Fibroblast of skin of abdomen (primary cell): ENCODE results near the gene CASKIN1.
"Not testable (repeated sequence)": the region's sequence is repeated elsewhere in the genome, so short reads cannot be mapped to it uniquely, and the experiment has no call there.

ENCODE experiments used
- DNase-seq: peaks from one replicate; pipeline ENCODE4 v3.0.0-alpha.2; 2013

The CASKIN1 gene

GRCh38 chr16:2155091-2155950 is 41.1 kb downstream of the CASKIN1 start, which contains the start of gene TRAF7:
Gene TRAF7 (plus strand): TSS chr16:2155782. CDS start chr16:2163921, 8,139 bp downstream.
- peak; percentile 100 for DNase-seq

GRCh38 chr16:2154533-2155090 is 41.8 kb downstream of the CASKIN1 start:
- no peak for DNase-seq

GRCh38 chr16:2152695-2153506 is 43.5 kb downstream of the CASKIN1 start:
- DNase-seq: no peak

- no peak for DNase-seq
Observed at GRCh38 chr16:2151188-2152091, 45.0 kb downstream of the CASKIN1 start.

- peak; percentile 33 for DNase-seq
Observed at GRCh38 chr16:2150418-2151187, 45.8 kb downstream of the CASKIN1 start.

- no peak for DNase-seq
Observed at GRCh38 chr16:2149630-2150417, 46.6 kb downstream of the CASKIN1 start.

GRCh38 chr16:2148714-2149629 is 47.4 kb downstream of the CASKIN1 start:
- DNase-seq: no peak

GRCh38 chr16:2147981-2148671 is 48.3 kb downstream of the CASKIN1 start, which contains the start of gene RAB26:
Gene RAB26 (plus strand): TSS chr16:2148625. CDS start chr16:2148784, 159 bp downstream.
- DNase-seq: peak; percentile 47

GRCh38 chr16:2147378-2147777 is 49.0 kb downstream of the CASKIN1 start:
- DNase-seq: no peak

- no peak for DNase-seq
Observed at GRCh38 chr16:2145843-2146242, 50.6 kb downstream of the CASKIN1 start.

GRCh38 chr16:2143878-2144485 is 52.4 kb downstream of the CASKIN1 start:
- no peak for DNase-seq

- no peak for DNase-seq
Observed at GRCh38 chr16:2142942-2143877, 53.2 kb downstream of the CASKIN1 start.

- peak; percentile 91 for DNase-seq
Observed at GRCh38 chr16:2135770-2136490, 60.5 kb downstream of the CASKIN1 start, which contains the start of gene PKD1. Gene PKD1 (minus strand): TSS chr16:2135898. CDS start chr16:2135689, 209 bp downstream.

- DNase-seq: not testable (repeated sequence)
Observed at GRCh38 chr16:2135071-2135470, 61.3 kb downstream of the CASKIN1 start.

GRCh38 chr16:2133797-2134196 is 62.6 kb downstream of the CASKIN1 start:
- not testable (repeated sequence) for DNase-seq

- DNase-seq: not testable (repeated sequence)
Observed at GRCh38 chr16:2129890-2130447, 66.4 kb downstream of the CASKIN1 start.
